Large intestine (tissue), 3 donors: ENCODE measurements around the gene SH3TC1. TPM values are rescaled to one million over a fixed set of nuclear protein-coding genes. Genes with fewer than 3 reads are reported as not detected.

Experiments
- DNase-seq, 2 donors: peaks; one replicate each; pipeline versions ENCODE4 v3.0.0 to v3.0.0-alpha.2; 2013
- H3K27ac ChIP-seq: one replicate; pipeline ENCODE4 v1.5.1; 2013; ENCODE audit warnings: low read length
- H3K27me3 ChIP-seq: 2 replicates; pipeline ENCODE4 v1.6.1; 2013; ENCODE audit warnings: low read length; ENCODE audit not compliant: control insufficient read depth, insufficient read depth
- H3K36me3 ChIP-seq: 2 replicates; pipeline ENCODE4 v1.6.1; 2013; ENCODE audit warnings: low read length; ENCODE audit not compliant: control insufficient read depth, insufficient read depth
- H3K4me1 ChIP-seq: one replicate; pipeline ENCODE4 v1.6.1; 2013; ENCODE audit warnings: low read length; ENCODE audit not compliant: control insufficient read depth, insufficient read depth
- H3K4me3 ChIP-seq: one replicate; pipeline ENCODE4 v1.5.1; 2013; ENCODE audit warnings: low read length
- H3K9me3 ChIP-seq: one replicate; pipeline ENCODE4 v1.6.1; 2013; ENCODE audit warnings: mild to moderate bottlenecking, low read depth, low read length, moderate library complexity; ENCODE audit not compliant: control insufficient read depth
- WGBS: methylation state at CpG from one replicate; pipeline ENCODE4 v1.1.5; 2013; ENCODE audit warnings: low lambda C conversion rate; ENCODE audit not compliant: insufficient coverage; 5-methylcytosine and 5-hydroxymethylcytosine counted together
- polyA plus RNA-seq: library from polyadenylated mRNA; unstranded; fragments of 120-200 nt; gene quantifications from one replicate; pipeline ENCODE4 v1.2.1, GENCODE V29; 2013

The SH3TC1 gene
- polyA plus RNA-seq, 1 donor, result 21.1 TPM

GRCh38 chr4:8199594-8200301, 658 bp downstream of the SH3TC1 start:
- Histone ChIP-seq H3K36me3 (peaks cover 3% of the 10 kb centered on the region), H3K4me1 (peaks cover 51% of the 10 kb centered on the region), H3K27ac (peak overlapping the region; percentile 93), H3K27me3 (no peaks in the 10 kb centered on the region), H3K9me3 (peaks cover 3% of the 10 kb centered on the region), H3K4me3 (peak overlapping the region; percentile 55)
- WGBS, result no CpG with 5 or more reads among the region's 26 CpGs
- DNase-seq, result peak in 1 of 2 donors; percentile 55

GRCh38 chr4:8200302-8200975, 1.3 kb downstream of the SH3TC1 start:
- Histone ChIP-seq H3K4me1 (peaks cover 51% of the 10 kb centered on the region), H3K4me3 (peak overlapping the region; percentile 55), H3K27ac (peak overlapping the region; percentile 93), H3K9me3 (peaks cover 3% of the 10 kb centered on the region), H3K27me3 (no peaks in the 10 kb centered on the region), H3K36me3 (peaks cover 5% of the 10 kb centered on the region)
- DNase-seq, result peak; percentile 69 to 86
- WGBS, result no CpG with 5 or more reads among the region's 30 CpGs

GRCh38 chr4:8201321-8201781, 2.3 kb downstream of the SH3TC1 start:
- Histone ChIP-seq H3K4me1 (peaks cover 51% of the 10 kb centered on the region), H3K27me3 (no peaks in the 10 kb centered on the region), H3K4me3 (peak overlapping the region; percentile 55), H3K27ac (peak overlapping the region; percentile 93), H3K9me3 (peaks cover 3% of the 10 kb centered on the region), H3K36me3 (peaks cover 5% of the 10 kb centered on the region)
- peak in 1 of 2 donors; percentile 57 for DNase-seq
- no CpG with 5 or more reads among the region's 9 CpGs for WGBS

GRCh38 chr4:8202108-8203051, 3.3 kb downstream of the SH3TC1 start:
- peak; percentile 61 to 78 for DNase-seq
- H3K4me1 ChIP-seq, result peaks cover 51% of the 10 kb centered on the region
- peaks cover 3% of the 10 kb centered on the region for H3K9me3 ChIP-seq
- peak overlapping the region; percentile 5 for H3K27ac ChIP-seq
- peaks cover 5% of the 10 kb centered on the region for H3K36me3 ChIP-seq
- no peak overlapping the region for H3K4me3 ChIP-seq
- no peaks in the 10 kb centered on the region for H3K27me3 ChIP-seq
- no CpG with 5 or more reads among the region's 21 CpGs for WGBS

- no CpG with 5 or more reads among the region's 7 CpGs for WGBS
- DNase-seq, result no peak
- no peaks in the 10 kb centered on the region for H3K27me3 ChIP-seq
- H3K27ac ChIP-seq, result no peak overlapping the region
- H3K4me3 ChIP-seq, result no peak overlapping the region
- peaks cover 3% of the 10 kb centered on the region for H3K9me3 ChIP-seq
- peaks cover 10% of the 10 kb centered on the region for H3K36me3 ChIP-seq
- peaks cover 51% of the 10 kb centered on the region for H3K4me1 ChIP-seq
Observed at GRCh38 chr4:8203052-8203401, 3.9 kb downstream of the SH3TC1 start.

- peaks cover 44% of the 10 kb centered on the region for H3K4me1 ChIP-seq
- no peak overlapping the region for H3K27ac ChIP-seq
- H3K9me3 ChIP-seq, result peaks cover 3% of the 10 kb centered on the region
- H3K4me3 ChIP-seq, result no peak overlapping the region
- no peaks in the 10 kb centered on the region for H3K27me3 ChIP-seq
- DNase-seq, result no peak
- WGBS, result no CpG with 5 or more reads among the region's 10 CpGs
- H3K36me3 ChIP-seq, result peaks cover 13% of the 10 kb centered on the region
Observed at GRCh38 chr4:8203817-8204216, 4.7 kb downstream of the SH3TC1 start.

- no peaks in the 10 kb centered on the region for H3K27me3 ChIP-seq
- no peak overlapping the region for H3K27ac ChIP-seq
- WGBS, result no CpG with 5 or more reads among the region's 31 CpGs
- DNase-seq, result no peak
- H3K36me3 ChIP-seq, result peaks cover 21% of the 10 kb centered on the region
- H3K4me3 ChIP-seq, result no peak overlapping the region
- peaks cover 3% of the 10 kb centered on the region for H3K9me3 ChIP-seq
- peaks cover 39% of the 10 kb centered on the region for H3K4me1 ChIP-seq
Observed at GRCh38 chr4:8204576-8205227, 5.6 kb downstream of the SH3TC1 start.

GRCh38 chr4:8205241-8205707, 6.2 kb downstream of the SH3TC1 start:
- H3K27me3 ChIP-seq, result no peaks in the 10 kb centered on the region
- no peak overlapping the region for H3K27ac ChIP-seq
- no peak for DNase-seq
- no peak overlapping the region for H3K4me3 ChIP-seq
- H3K4me1 ChIP-seq, result peaks cover 33% of the 10 kb centered on the region
- no peaks in the 10 kb centered on the region for H3K9me3 ChIP-seq
- peaks cover 27% of the 10 kb centered on the region for H3K36me3 ChIP-seq
- WGBS, result no CpG with 5 or more reads among the region's 19 CpGs

GRCh38 chr4:8205749-8206611, 6.9 kb downstream of the SH3TC1 start:
- H3K27me3 ChIP-seq, result no peaks in the 10 kb centered on the region
- H3K27ac ChIP-seq, result no peak overlapping the region
- peak in 1 of 2 donors; percentile 49 for DNase-seq
- H3K9me3 ChIP-seq, result no peaks in the 10 kb centered on the region
- no CpG with 5 or more reads among the region's 26 CpGs for WGBS
- no peak overlapping the region for H3K4me3 ChIP-seq
- peaks cover 27% of the 10 kb centered on the region for H3K36me3 ChIP-seq
- peaks cover 27% of the 10 kb centered on the region for H3K4me1 ChIP-seq
